ENCODE results near the gene ZNF576. TPM values are rescaled to one million over a fixed set of nuclear protein-coding genes. Genes with fewer than 3 reads are reported as not detected.

Gene ZNF576
- polyA plus RNA-seq, 1 donor from 2014 or later: 11.9 TPM

GRCh38 chr19:43628646-43629326 is 32.4 kb downstream of the ZNF576 start:
- Histone ChIP-seq H3K9me2 (ENCODE audit: insufficient read depth, low read length) (no peaks in the 10 kb centered on the region), H2AFZ (ENCODE audit: low read depth, low read length) (no peak overlapping the region), H3K36me3 (ENCODE audit: insufficient read depth, low read length) (no peaks in the 10 kb centered on the region), H3K9me3 (ENCODE audit: low read length) (no peaks in the 10 kb centered on the region), H3K79me2 (replicated peaks; ENCODE audit: insufficient read depth, low read length) (peaks cover 40% of the 10 kb centered on the region), H3K4me2 (ENCODE audit: low read length) (no peak overlapping the region), H3F3A (ENCODE audit: insufficient read depth, low read length, poor library complexity, severe bottlenecking) (no peaks in the 10 kb centered on the region), H4K20me1 (ENCODE audit: insufficient read depth) (no peaks in the 10 kb centered on the region), H3K27me3 (ENCODE audit: insufficient read depth, low read depth, low read length) (no peaks in the 10 kb centered on the region), H3K9ac (ENCODE audit: low read length) (no peak overlapping the region), H3K4me3 (ENCODE audit: low read length) (no peak overlapping the region), H3K27ac (ENCODE audit: low read length) (no peak overlapping the region)
- TF ChIP-seq TAF1 (IDR thresholded peaks at IDR 0.05; ENCODE audit: low read depth): no peak
- no peak for TF ChIP-seq SMC3 (conservative IDR thresholded peaks at IDR 0.05; ENCODE audit: poor library complexity)
- no peak for TF ChIP-seq REST (IDR thresholded peaks at IDR 0.05; ENCODE audit: borderline replicate concordance)
- TF ChIP-seq MXI1 (conservative IDR thresholded peaks at IDR 0.05; ENCODE audit: poor library complexity, severe bottlenecking): no peak
- TF ChIP-seq POLR2AphosphoS5 (IDR thresholded peaks at IDR 0.05): no peak
- no peak for TF ChIP-seq EP300 (conservative IDR thresholded peaks at IDR 0.05; ENCODE audit: poor library complexity, severe bottlenecking)
- no peak for TF ChIP-seq EZH2 (IDR thresholded peaks at IDR 0.05; ENCODE audit: borderline replicate concordance, insufficient read depth, low read length, poor library complexity, severe bottlenecking)
- TF ChIP-seq RAD21 (conservative IDR thresholded peaks at IDR 0.05): no peak

DNA sequence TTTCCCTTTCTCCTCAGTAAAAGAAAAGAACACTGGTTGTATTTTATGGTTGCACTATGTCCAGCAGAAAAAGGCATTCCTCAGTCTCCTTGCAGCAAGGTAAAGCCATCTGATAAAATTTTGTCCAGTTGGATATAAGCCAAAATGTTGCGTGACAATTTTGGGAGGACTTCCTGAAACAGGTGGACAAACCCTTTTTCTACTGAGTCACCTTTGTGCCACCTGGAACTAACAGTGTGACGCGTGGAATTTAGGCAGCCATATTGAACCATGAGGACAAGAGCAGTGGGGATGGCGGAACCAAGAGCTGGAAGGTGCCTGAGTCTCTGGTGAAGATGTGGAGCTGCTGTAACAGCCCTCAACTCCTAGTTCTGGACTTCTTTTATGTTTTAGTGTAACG is 35.1 kb downstream of the ZNF576 start:
- Histone ChIP-seq H3K9ac (ENCODE audit: low read length) (no peak overlapping the region), H3K27ac (ENCODE audit: low read length) (no peak overlapping the region), H3K4me2 (ENCODE audit: low read length) (no peak overlapping the region), H3F3A (ENCODE audit: insufficient read depth, low read length, poor library complexity, severe bottlenecking) (no peaks in the 10 kb centered on the region), H4K20me1 (ENCODE audit: insufficient read depth) (no peaks in the 10 kb centered on the region), H3K9me3 (ENCODE audit: low read length) (no peaks in the 10 kb centered on the region), H2AFZ (ENCODE audit: low read depth, low read length) (no peak overlapping the region), H3K9me2 (ENCODE audit: insufficient read depth, low read length) (no peaks in the 10 kb centered on the region), H3K4me3 (ENCODE audit: low read length) (no peak overlapping the region), H3K27me3 (ENCODE audit: insufficient read depth, low read depth, low read length) (no peaks in the 10 kb centered on the region), H3K79me2 (replicated peaks; ENCODE audit: insufficient read depth, low read length) (peaks cover 65% of the 10 kb centered on the region), H3K36me3 (ENCODE audit: insufficient read depth, low read length) (no peaks in the 10 kb centered on the region)
- TF ChIP-seq EP300 (conservative IDR thresholded peaks at IDR 0.05; ENCODE audit: poor library complexity, severe bottlenecking) (no peak), REST (IDR thresholded peaks at IDR 0.05; ENCODE audit: borderline replicate concordance) (no peak), MXI1 (conservative IDR thresholded peaks at IDR 0.05; ENCODE audit: poor library complexity, severe bottlenecking) (no peak), EZH2 (IDR thresholded peaks at IDR 0.05; ENCODE audit: borderline replicate concordance, insufficient read depth, low read length, poor library complexity, severe bottlenecking) (no peak), RAD21 (conservative IDR thresholded peaks at IDR 0.05) (no peak), SMC3 (conservative IDR thresholded peaks at IDR 0.05; ENCODE audit: poor library complexity) (no peak), POLR2AphosphoS5 (IDR thresholded peaks at IDR 0.05) (no peak), TAF1 (IDR thresholded peaks at IDR 0.05; ENCODE audit: low read depth) (no peak)
- TF ChIP-seq, protein P1, sequence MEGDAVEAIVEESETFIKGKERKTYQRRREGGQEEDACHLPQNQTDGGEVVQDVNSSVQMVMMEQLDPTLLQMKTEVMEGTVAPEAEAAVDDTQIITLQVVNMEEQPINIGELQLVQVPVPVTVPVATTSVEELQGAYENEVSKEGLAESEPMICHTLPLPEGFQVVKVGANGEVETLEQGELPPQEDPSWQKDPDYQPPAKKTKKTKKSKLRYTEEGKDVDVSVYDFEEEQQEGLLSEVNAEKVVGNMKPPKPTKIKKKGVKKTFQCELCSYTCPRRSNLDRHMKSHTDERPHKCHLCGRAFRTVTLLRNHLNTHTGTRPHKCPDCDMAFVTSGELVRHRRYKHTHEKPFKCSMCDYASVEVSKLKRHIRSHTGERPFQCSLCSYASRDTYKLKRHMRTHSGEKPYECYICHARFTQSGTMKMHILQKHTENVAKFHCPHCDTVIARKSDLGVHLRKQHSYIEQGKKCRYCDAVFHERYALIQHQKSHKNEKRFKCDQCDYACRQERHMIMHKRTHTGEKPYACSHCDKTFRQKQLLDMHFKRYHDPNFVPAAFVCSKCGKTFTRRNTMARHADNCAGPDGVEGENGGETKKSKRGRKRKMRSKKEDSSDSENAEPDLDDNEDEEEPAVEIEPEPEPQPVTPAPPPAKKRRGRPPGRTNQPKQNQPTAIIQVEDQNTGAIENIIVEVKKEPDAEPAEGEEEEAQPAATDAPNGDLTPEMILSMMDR (IDR thresholded peaks at IDR 0.05; ENCODE audit: poor library complexity, severe bottlenecking): no peak
